GM12892 (cell line): ENCODE results near the gene SPATC1L.

Source experiments
- POLR2A ChIP-seq: IDR thresholded peaks from 2 replicates; pipeline ENCODE4 v1.6.1; 2011; ENCODE audit warnings: low read depth, low read length, control low read depth
- POLR2AphosphoS5 ChIP-seq: IDR thresholded peaks from 2 replicates; pipeline ENCODE4 v1.6.1; 2011; ENCODE audit warnings: low read depth, low read length, control low read depth
- TAF1 ChIP-seq: IDR thresholded peaks from 2 replicates; pipeline ENCODE4 v1.6.1; 2011; ENCODE audit warnings: low read depth, mild to moderate bottlenecking, control low read depth, low read length, borderline replicate concordance

DNA sequence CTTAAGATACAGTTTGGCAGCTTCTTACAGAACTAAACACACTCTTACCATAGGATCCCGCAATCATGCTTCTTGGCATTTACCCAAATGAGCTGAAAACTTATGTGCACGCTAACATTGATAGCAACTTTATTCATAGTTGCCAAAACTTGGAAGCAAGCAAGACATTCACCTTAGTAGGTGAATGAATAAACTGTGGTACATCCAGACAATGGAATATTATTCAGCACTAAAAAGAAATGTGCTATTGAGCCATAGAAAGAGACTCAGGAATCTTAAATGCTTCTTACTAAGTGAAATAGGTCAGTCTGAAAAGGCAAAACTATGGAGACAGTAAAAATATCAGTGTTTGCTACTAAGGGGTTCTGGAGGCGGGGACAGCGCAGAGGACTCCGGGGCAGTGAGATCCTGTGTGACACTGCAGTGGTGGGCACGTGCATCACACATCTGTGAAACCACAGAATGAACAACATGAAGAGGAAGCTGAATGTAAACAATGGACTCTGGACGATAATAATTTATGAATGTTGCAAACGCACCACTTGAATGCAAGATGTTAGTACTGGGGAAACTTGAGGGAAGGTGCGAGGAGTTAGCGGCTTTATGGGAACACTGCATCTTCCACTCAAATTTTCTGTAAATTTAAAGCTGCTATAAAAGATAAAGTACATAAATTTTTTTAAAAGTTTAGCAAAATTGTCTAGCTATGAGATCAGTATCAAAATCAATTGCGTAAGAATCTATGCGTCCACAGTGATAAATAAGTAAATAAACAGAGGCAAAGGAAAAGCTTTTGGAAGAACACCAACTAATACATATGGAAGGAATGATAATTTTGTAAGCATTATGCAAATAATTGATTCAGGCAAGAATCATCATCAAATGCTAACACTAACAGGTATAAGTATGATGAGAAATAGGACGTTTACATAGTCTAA lies 15.4 kb upstream of the SPATC1L start:
- no peak for TF ChIP-seq POLR2A
- TF ChIP-seq POLR2AphosphoS5 = no peak
- TF ChIP-seq TAF1 = no peak
